ENCODE measurements around the gene TMA7. TPM values are rescaled to one million over a fixed set of nuclear protein-coding genes. Genes with fewer than 3 reads are reported as not detected.

TMA7 gene
- total RNA-seq, 4 donors from 2014 or later = 122 to 281 (median 190) TPM

GRCh38 chr3:48446043-48446424 lies 6.0 kb downstream of the TMA7 start:
- H3K27ac ChIP-seq = peak overlapping the region; percentile 85
- no peaks in the 10 kb centered on the region for H3K9me3 ChIP-seq
- WGBS = 13% methylated on average over 6 of the region's 6 CpGs
- peak overlapping the region; percentile 91 for H3K4me3 ChIP-seq
- no peak for DNase-seq (ENCODE audit: low spot score in 2 of 2)
- H3K36me3 ChIP-seq = peaks cover 22% of the 10 kb centered on the region
- peaks cover 35% of the 10 kb centered on the region for H3K4me1 ChIP-seq
- TF ChIP-seq POLR2AphosphoS5 (IDR thresholded peaks at IDR 0.05) (no peak), EP300 (IDR thresholded peaks at IDR 0.05) (no peak), CTCF (IDR thresholded peaks at IDR 0.05) (no peak), POLR2A (IDR thresholded peaks at IDR 0.05) (no peak)
- no peaks in the 10 kb centered on the region for H3K27me3 ChIP-seq

GRCh38 chr3:48446425-48447193 lies 6.6 kb downstream of the TMA7 start, which contains the start of gene ATRIP:
TSS of gene ATRIP (plus strand) at chr3:48446737. CDS start at chr3:48446846, 109 bp downstream.
- H3K9me3 ChIP-seq = no peaks in the 10 kb centered on the region
- peak within 1 kb of the TSS; percentile 85 for H3K27ac ChIP-seq
- H3K36me3 ChIP-seq = peaks cover 27% of the 10 kb centered on the region
- 1% methylated on average over 28 of the region's 91 CpGs for WGBS
- no peaks in the 10 kb centered on the region for H3K27me3 ChIP-seq
- H3K4me3 ChIP-seq = peak within 1 kb of the TSS; percentile 91
- TF ChIP-seq EP300 (IDR thresholded peaks at IDR 0.05) (no peak), POLR2A (IDR thresholded peaks at IDR 0.05) (peak in 1 of 2 donors; percentile 80), POLR2AphosphoS5 (IDR thresholded peaks at IDR 0.05) (peak; percentile 82 to 89 (median 83))
- peak; percentile 94 to 96 for DNase-seq (ENCODE audit: low spot score in 2 of 2)
- H3K4me1 ChIP-seq = peaks cover 29% of the 10 kb centered on the region

- Histone ChIP-seq H3K9me3 (no peaks in the 10 kb centered on the region), H3K4me1 (peaks cover 11% of the 10 kb centered on the region), H3K27ac (no peak overlapping the region), H3K36me3 (peaks cover 49% of the 10 kb centered on the region), H3K27me3 (no peaks in the 10 kb centered on the region), H3K4me3 (no peak overlapping the region)
- 77% methylated on average over 1 of the region's 1 CpG for WGBS
- TF ChIP-seq POLR2A (IDR thresholded peaks at IDR 0.05) = no peak
- no peak for TF ChIP-seq CTCF (IDR thresholded peaks at IDR 0.05)
- no peak for TF ChIP-seq POLR2AphosphoS5 (IDR thresholded peaks at IDR 0.05)
- no peak for TF ChIP-seq EP300 (IDR thresholded peaks at IDR 0.05)
- no peak for DNase-seq (ENCODE audit: low spot score in 2 of 2)
Observed at GRCh38 chr3:48451270-48451669, 11.2 kb downstream of the TMA7 start.

- Histone ChIP-seq H3K4me1 (no peaks in the 10 kb centered on the region), H3K9me3 (no peaks in the 10 kb centered on the region), H3K27ac (no peak overlapping the region), H3K4me3 (no peak overlapping the region), H3K36me3 (peaks cover 90% of the 10 kb centered on the region), H3K27me3 (no peaks in the 10 kb centered on the region)
- 88% methylated on average over 1 of the region's 1 CpG for WGBS
- TF ChIP-seq POLR2A (IDR thresholded peaks at IDR 0.05) = no peak
- TF ChIP-seq CTCF (IDR thresholded peaks at IDR 0.05) = no peak
- no peak for TF ChIP-seq POLR2AphosphoS5 (IDR thresholded peaks at IDR 0.05)
- no peak for DNase-seq (ENCODE audit: low spot score in 2 of 2)
Observed at GRCh38 chr3:48456456-48456855, 16.4 kb downstream of the TMA7 start.

GRCh38 chr3:48459331-48459730 lies 19.3 kb downstream of the TMA7 start:
- WGBS = 79% methylated on average over 3 of the region's 3 CpGs

More at GRCh38 chr3:48459331-48459730, 19.3 kb downstream of the TMA7 start:
- H3K27ac ChIP-seq = no peak overlapping the region
- H3K27me3 ChIP-seq = no peaks in the 10 kb centered on the region
- DNase-seq (ENCODE audit: low spot score in 2 of 2) = no peak
- no peaks in the 10 kb centered on the region for H3K4me1 ChIP-seq
- no peaks in the 10 kb centered on the region for H3K9me3 ChIP-seq
- TF ChIP-seq POLR2A (IDR thresholded peaks at IDR 0.05) (no peak), POLR2AphosphoS5 (IDR thresholded peaks at IDR 0.05) (no peak), CTCF (IDR thresholded peaks at IDR 0.05) (no peak), EP300 (IDR thresholded peaks at IDR 0.05) (no peak)
- H3K36me3 ChIP-seq = peaks cover 74% of the 10 kb centered on the region
- no peak overlapping the region for H3K4me3 ChIP-seq
